ENCODE data around the gene UCK2. TPM values are rescaled to one million over a fixed set of nuclear protein-coding genes. Genes with fewer than 3 reads are reported as not detected.

The UCK2 gene
- total RNA-seq, 1 experiment from 2014 or later, result 91.2 TPM

- in situ Hi-C loops (cut with HindIII; ENCODE audit: low pct_unique_long_range_greater_than_20kb, low sequenced_read_pairs), result no loop called here
- H3K27ac ChIP-seq (ENCODE audit: low read length), result no peak overlapping the region
- intact Hi-C loops (cut with micrococcal nuclease; ENCODE audit: unreplicated experiment), result no loop called here
- BruUV-seq (replicated peaks), result no TSS peak
- H3K27me3 ChIP-seq (ENCODE audit: control insufficient read depth, insufficient read depth, low read length), result no peaks in the 10 kb centered on the region
- peaks cover 24% of the 10 kb centered on the region for H3K4me1 ChIP-seq (ENCODE audit: control insufficient read depth, insufficient read depth, low read length)
- H3K36me3 ChIP-seq (ENCODE audit: control insufficient read depth, insufficient read depth, low read length), result no peaks in the 10 kb centered on the region
- DNase-seq (ENCODE audit: low read depth, low spot score) (no peak), ATAC-seq (no peak)
- ChIA-PET CTCF (interaction anchor here (0.6 kb wide), 1 partner anchor 465 kb away, joined by 3 read pairs; no protein-coding TSS in a partner anchor), POLR2A (no interaction called here)
- TF ChIP-seq POLR2AphosphoS5 (IDR thresholded peaks at IDR 0.05; ENCODE audit: low read depth, low read length) (no peak), TCF7L2 (IDR thresholded peaks at IDR 0.05; ENCODE audit: low read depth, low read length) (no peak), SIN3A (IDR thresholded peaks at IDR 0.05; ENCODE audit: borderline replicate concordance, insufficient read depth, low read depth, low read length) (no peak), REST (IDR thresholded peaks at IDR 0.05; ENCODE audit: insufficient read depth in 1 of 2, low read depth in 2 of 2, low read length in 1 of 2) (no peak)
- TF ChIP-seq, protein P1, sequence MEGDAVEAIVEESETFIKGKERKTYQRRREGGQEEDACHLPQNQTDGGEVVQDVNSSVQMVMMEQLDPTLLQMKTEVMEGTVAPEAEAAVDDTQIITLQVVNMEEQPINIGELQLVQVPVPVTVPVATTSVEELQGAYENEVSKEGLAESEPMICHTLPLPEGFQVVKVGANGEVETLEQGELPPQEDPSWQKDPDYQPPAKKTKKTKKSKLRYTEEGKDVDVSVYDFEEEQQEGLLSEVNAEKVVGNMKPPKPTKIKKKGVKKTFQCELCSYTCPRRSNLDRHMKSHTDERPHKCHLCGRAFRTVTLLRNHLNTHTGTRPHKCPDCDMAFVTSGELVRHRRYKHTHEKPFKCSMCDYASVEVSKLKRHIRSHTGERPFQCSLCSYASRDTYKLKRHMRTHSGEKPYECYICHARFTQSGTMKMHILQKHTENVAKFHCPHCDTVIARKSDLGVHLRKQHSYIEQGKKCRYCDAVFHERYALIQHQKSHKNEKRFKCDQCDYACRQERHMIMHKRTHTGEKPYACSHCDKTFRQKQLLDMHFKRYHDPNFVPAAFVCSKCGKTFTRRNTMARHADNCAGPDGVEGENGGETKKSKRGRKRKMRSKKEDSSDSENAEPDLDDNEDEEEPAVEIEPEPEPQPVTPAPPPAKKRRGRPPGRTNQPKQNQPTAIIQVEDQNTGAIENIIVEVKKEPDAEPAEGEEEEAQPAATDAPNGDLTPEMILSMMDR (IDR thresholded peaks at IDR 0.05), result no peak
- H3K9me3 ChIP-seq (ENCODE audit: control insufficient read depth, insufficient read depth, low read depth, low read length), result no peaks in the 10 kb centered on the region
- H3K4me3 ChIP-seq (ENCODE audit: low read depth in 2 of 2, low read length in 2 of 2), result no peak overlapping the region
These were observed 9.5 kb downstream of the UCK2 start for GRCh38 chr1:165836664-165837482.

GRCh38 chr1:165837838-165838364 lies 10.5 kb downstream of the UCK2 start:
- POLR2A ChIA-PET, result no interaction called here
- intact Hi-C loops (cut with micrococcal nuclease; ENCODE audit: unreplicated experiment), result no loop called here
- TF ChIP-seq REST (IDR thresholded peaks at IDR 0.05; ENCODE audit: insufficient read depth in 1 of 2, low read depth in 2 of 2, low read length in 1 of 2), result no peak
- TF ChIP-seq, protein P1 (IDR thresholded peaks at IDR 0.05), result no peak
- no peak for TF ChIP-seq SIN3A (IDR thresholded peaks at IDR 0.05; ENCODE audit: borderline replicate concordance, insufficient read depth, low read depth, low read length)
- TF ChIP-seq TCF7L2 (IDR thresholded peaks at IDR 0.05; ENCODE audit: low read depth, low read length), result no peak
- no peak for TF ChIP-seq POLR2AphosphoS5 (IDR thresholded peaks at IDR 0.05; ENCODE audit: low read depth, low read length)

More at GRCh38 chr1:165837838-165838364, 10.5 kb downstream of the UCK2 start:
- BruUV-seq (replicated peaks), result no TSS peak
- Histone ChIP-seq H3K27ac (ENCODE audit: low read length) (no peak overlapping the region; the same call in 1 of the 2 replicates), H3K4me1 (ENCODE audit: control insufficient read depth, insufficient read depth, low read length) (peaks cover 31% of the 10 kb centered on the region), H3K9me3 (ENCODE audit: control insufficient read depth, insufficient read depth, low read depth, low read length) (no peaks in the 10 kb centered on the region), H3K4me3 (ENCODE audit: low read depth in 2 of 2, low read length in 2 of 2) (no peak overlapping the region), H3K27me3 (ENCODE audit: control insufficient read depth, insufficient read depth, low read length) (no peaks in the 10 kb centered on the region), H3K36me3 (ENCODE audit: control insufficient read depth, insufficient read depth, low read length) (no peaks in the 10 kb centered on the region)
- ATAC-seq, result no peak
- in situ Hi-C loops (cut with HindIII; ENCODE audit: low pct_unique_long_range_greater_than_20kb, low sequenced_read_pairs), result no loop called here
- no peak for DNase-seq (ENCODE audit: low read depth, low spot score)
- CTCF ChIA-PET, result no interaction called here
